ENCODE results near the gene COL4A1. TPM values are rescaled to one million over a fixed set of nuclear protein-coding genes. Genes with fewer than 3 reads are reported as not detected.

COL4A1 gene
- total and polyA plus RNA-seq, 11 donors, result 52.6 to 428 (median 184) TPM

DNA sequence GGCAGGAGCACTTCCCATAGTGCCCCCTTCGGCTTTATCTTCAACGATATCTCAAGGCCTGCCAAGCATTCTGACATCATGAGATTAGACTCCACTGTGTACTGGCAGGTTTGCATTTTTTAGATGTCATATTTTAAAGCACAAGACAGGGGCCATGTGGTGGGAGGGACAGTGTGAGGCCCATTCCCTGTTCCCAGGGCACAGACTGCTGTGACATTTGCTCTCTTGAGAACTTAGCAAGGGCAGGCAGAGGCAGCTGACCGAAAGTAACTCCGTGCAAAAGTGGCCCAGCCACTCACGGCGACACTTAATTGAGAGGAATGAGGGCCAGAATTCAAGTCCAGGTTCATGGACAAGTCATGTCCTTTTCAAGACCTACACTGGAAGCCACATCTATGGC lies 201.8 kb downstream of the COL4A1 start:
- Histone ChIP-seq H3K9me3 (peaks cover 0 to 12% (median 4%) of the 10 kb centered on the region in 12 donors), H3K36me3 (no peaks in the 10 kb centered on the region), H3K4me3 (no peak overlapping the region), H3K27ac (peak overlapping the region in 2 of 12 donors; percentile 22 to 34), H3K4me1 (peaks cover 3 to 32% (median 10%) of the 10 kb centered on the region in 12 donors), H3K27me3 (no peaks in the 10 kb centered on the region)
- DNase-seq, result peak in 1 of 5 donors; percentile 47
- TF ChIP-seq, protein P1, sequence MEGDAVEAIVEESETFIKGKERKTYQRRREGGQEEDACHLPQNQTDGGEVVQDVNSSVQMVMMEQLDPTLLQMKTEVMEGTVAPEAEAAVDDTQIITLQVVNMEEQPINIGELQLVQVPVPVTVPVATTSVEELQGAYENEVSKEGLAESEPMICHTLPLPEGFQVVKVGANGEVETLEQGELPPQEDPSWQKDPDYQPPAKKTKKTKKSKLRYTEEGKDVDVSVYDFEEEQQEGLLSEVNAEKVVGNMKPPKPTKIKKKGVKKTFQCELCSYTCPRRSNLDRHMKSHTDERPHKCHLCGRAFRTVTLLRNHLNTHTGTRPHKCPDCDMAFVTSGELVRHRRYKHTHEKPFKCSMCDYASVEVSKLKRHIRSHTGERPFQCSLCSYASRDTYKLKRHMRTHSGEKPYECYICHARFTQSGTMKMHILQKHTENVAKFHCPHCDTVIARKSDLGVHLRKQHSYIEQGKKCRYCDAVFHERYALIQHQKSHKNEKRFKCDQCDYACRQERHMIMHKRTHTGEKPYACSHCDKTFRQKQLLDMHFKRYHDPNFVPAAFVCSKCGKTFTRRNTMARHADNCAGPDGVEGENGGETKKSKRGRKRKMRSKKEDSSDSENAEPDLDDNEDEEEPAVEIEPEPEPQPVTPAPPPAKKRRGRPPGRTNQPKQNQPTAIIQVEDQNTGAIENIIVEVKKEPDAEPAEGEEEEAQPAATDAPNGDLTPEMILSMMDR (IDR thresholded peaks at IDR 0.05), result no peak
- TF ChIP-seq POLR2A (IDR thresholded peaks at IDR 0.05), result no peak
- 37 to 70% (median 55%) methylated on average over 6 of the region's 6 CpGs for WGBS, 4 donors
- peak in 1 of 4 donors; percentile 37 for ATAC-seq
- intact Hi-C loops (cut with DNase I), result loop anchor here (5.0 to 10.0 kb wide), 13 partner anchors 83 to 1143 kb away; partner anchors contain the start of gene IRS2 (in 3 of the 10)

DNA sequence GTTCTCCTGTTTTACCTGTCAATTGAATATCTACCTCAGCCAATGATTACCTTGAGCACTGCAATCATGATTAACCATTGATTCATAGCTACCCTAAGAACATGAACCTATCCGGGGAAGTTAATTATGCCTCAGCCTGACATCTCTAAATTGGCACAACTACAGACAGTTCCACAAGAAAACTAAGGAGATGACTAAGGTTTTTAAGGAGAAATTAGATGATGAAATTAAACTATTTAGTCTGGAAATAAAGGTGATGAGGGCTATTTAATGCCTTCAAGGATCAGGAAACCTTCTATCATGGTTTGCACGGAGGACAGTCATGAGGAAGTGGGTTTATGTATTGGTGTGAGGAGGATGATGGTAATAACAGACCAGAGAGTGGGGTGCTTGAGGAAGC lies 203.4 kb downstream of the COL4A1 start:
- Histone ChIP-seq H3K4me1 (peaks cover 0 to 20% (median 2%) of the 10 kb centered on the region in 12 donors), H3K4me3 (no peak overlapping the region), H3K9me3 (peaks cover 0 to 28% (median 8%) of the 10 kb centered on the region in 12 donors), H3K36me3 (no peaks in the 10 kb centered on the region), H3K27me3 (no peaks in the 10 kb centered on the region), H3K27ac (no peak overlapping the region)
- ATAC-seq (no peak), DNase-seq (no peak)
- TF ChIP-seq, protein P1 (IDR thresholded peaks at IDR 0.05), result no peak
- TF ChIP-seq POLR2A (IDR thresholded peaks at IDR 0.05), result no peak
- intact Hi-C loops (cut with DNase I), result loop anchor here in 5 of 10 donors (10.0 kb wide), 5 partner anchors 219 to 1139 kb away; partner anchors contain the start of gene IRS2 (in 1 of the 5)
- 46 to 75% (median 73%) methylated on average over 2 of the region's 2 CpGs for WGBS, 4 donors

DNA sequence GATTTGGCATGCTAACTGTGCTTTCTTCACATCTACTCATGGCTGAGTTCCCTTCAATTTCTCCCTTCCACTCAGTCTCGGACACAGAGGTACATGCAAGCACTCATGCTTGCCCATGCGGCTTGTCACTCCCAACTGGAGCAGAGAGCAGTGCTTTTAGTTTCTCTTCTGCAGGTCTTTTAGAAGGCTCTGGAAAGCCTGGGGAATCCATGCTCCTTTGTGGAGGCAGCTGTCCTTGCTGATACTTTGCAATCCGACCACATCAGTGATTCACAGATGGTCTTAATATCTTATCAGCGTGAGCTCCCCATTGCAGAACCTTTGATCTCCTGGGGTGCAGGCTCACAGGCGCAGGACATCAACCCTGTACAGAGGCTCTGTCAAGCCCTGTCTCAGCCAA lies 203.9 kb downstream of the COL4A1 start:
- H3K27ac ChIP-seq, result no peak overlapping the region
- no peak overlapping the region for H3K4me3 ChIP-seq
- no peak for DNase-seq
- H3K4me1 ChIP-seq, result peaks cover 0 to 20% (median 2%) of the 10 kb centered on the region in 12 donors
- no peak for ATAC-seq
- WGBS, 4 donors, result 68 to 88% (median 75%) methylated on average over 5 of the region's 5 CpGs
- H3K27me3 ChIP-seq, result no peaks in the 10 kb centered on the region
- peaks cover 0 to 29% (median 8%) of the 10 kb centered on the region in 12 donors for H3K9me3 ChIP-seq
- intact Hi-C loops (cut with DNase I), result loop anchor here in 5 of 10 donors (10.0 kb wide), 5 partner anchors 218 to 1138 kb away; partner anchors contain the start of gene IRS2 (in 1 of the 5)
- TF ChIP-seq, protein P1 (IDR thresholded peaks at IDR 0.05), result no peak
- TF ChIP-seq POLR2A (IDR thresholded peaks at IDR 0.05), result no peak
- no peaks in the 10 kb centered on the region for H3K36me3 ChIP-seq

DNA sequence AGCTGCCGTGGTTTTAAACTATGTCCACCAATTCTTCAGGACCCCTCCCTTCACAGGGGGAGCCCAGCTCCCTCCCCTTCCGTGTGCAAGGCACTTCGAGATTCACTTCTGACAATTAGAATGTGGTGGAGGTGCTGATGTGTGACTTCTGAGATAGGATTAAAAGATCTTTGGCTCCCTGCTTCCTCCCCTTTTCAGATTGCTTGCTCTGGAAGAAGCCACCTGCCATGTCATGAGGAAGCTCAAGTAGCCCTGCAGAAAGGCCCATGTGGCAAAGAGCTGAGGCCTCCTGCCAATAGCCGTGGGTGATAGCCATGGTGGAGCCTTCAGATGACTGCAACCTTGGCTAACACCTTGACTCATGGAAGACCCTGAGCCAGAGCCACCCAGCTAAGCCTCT lies 204.9 kb downstream of the COL4A1 start:
- H3K4me1 ChIP-seq, result peaks cover 0 to 15% (median 2%) of the 10 kb centered on the region in 12 donors
- no peaks in the 10 kb centered on the region for H3K36me3 ChIP-seq
- ATAC-seq (no peak), DNase-seq (no peak)
- H3K27me3 ChIP-seq, result no peaks in the 10 kb centered on the region
- TF ChIP-seq POLR2A (IDR thresholded peaks at IDR 0.05), result no peak
- TF ChIP-seq, protein P1 (IDR thresholded peaks at IDR 0.05), result no peak
- intact Hi-C loops (cut with DNase I), result loop anchor here in 5 of 10 donors (10.0 kb wide), 5 partner anchors 217 to 1137 kb away; partner anchors contain the start of gene IRS2 (in 1 of the 5)
- peaks cover 0 to 29% (median 8%) of the 10 kb centered on the region in 12 donors for H3K9me3 ChIP-seq
- H3K4me3 ChIP-seq, result no peak overlapping the region
- 77 to 86% (median 82%) methylated on average over 3 to 4 of the region's 4 CpGs for WGBS, 4 donors
- no peak overlapping the region for H3K27ac ChIP-seq

Measured in heart left ventricle (tissue), 16 donors.